MM.1S (cell line): Measurements from ENCODE around the gene LAMTOR5.
"Not testable (repeated sequence)": the region's sequence is repeated elsewhere in the genome, so short reads cannot be mapped to it uniquely, and the experiment has no call there.

Source experiments
- DNase-seq: peaks from one replicate; pipeline ENCODE4 v3.0.0-alpha.2; 2015
- H2AFZ ChIP-seq: fragments of 300-600 bp; sonication (generic); 2 replicates; pipeline ENCODE4 v1.6.0; 2016; ENCODE audit warnings: antibody characterized with exemption, low read length
- H3F3A ChIP-seq: fragments of 300-600 bp; sonication (generic); 2 replicates; pipeline ENCODE4 v1.6.1; 2016; ENCODE audit warnings: mild to moderate bottlenecking, antibody characterized with exemption, low read length, moderate library complexity, mixed read lengths; ENCODE audit not compliant: insufficient read depth
- H3K27ac ChIP-seq: fragments of 300-600 bp; sonication (generic); 2 replicates; pipeline ENCODE4 v1.5.1; 2016; ENCODE audit warnings: mild to moderate bottlenecking, low read length
- H3K27me3 ChIP-seq: fragments of 300-600 bp; sonication (generic); replicated peaks from 2 replicates; pipeline ENCODE4 v1.6.0; 2016; ENCODE audit warnings: low read length; ENCODE audit not compliant: insufficient read depth
- H3K36me3 ChIP-seq: fragments of 300-600 bp; sonication (generic); replicated peaks from 2 replicates; pipeline ENCODE4 v1.6.1; 2016; ENCODE audit warnings: mild to moderate bottlenecking, low read length, mixed read lengths; ENCODE audit not compliant: insufficient read depth
- H3K4me1 ChIP-seq: fragments of 300-600 bp; sonication (generic); 2 replicates; pipeline ENCODE4 v1.6.1; 2016; ENCODE audit warnings: low read length, mixed read lengths
- H3K4me2 ChIP-seq: fragments of 300-600 bp; sonication (generic); 2 replicates; pipeline ENCODE4 v1.6.0; 2016; ENCODE audit warnings: low read depth, low read length
- H3K4me3 ChIP-seq: fragments of 300-600 bp; sonication (generic); 2 replicates; pipeline ENCODE4 v1.5.1; 2016; ENCODE audit warnings: low read length, mixed read lengths
- H3K79me2 ChIP-seq: fragments of 300-600 bp; sonication (generic); 2 replicates; pipeline ENCODE4 v1.6.1; 2016; ENCODE audit warnings: mixed run types, low read length, mixed read lengths
- H3K9ac ChIP-seq: fragments of 300-600 bp; sonication (generic); 2 replicates; pipeline ENCODE4 v1.6.1; 2016; ENCODE audit warnings: low read length, mixed read lengths
- H3K9me2 ChIP-seq: fragments of 300-600 bp; sonication (generic); replicated peaks from 2 replicates; pipeline ENCODE4 v1.6.1; 2016; ENCODE audit warnings: mild to moderate bottlenecking, low read length, mixed read lengths; ENCODE audit not compliant: insufficient read depth
- H3K9me3 ChIP-seq: fragments of 300-600 bp; sonication (generic); replicated peaks from 2 replicates; pipeline ENCODE4 v1.6.1; 2016; ENCODE audit warnings: mild to moderate bottlenecking, low read length, mixed read lengths; ENCODE audit not compliant: insufficient read depth
- H4K20me1 ChIP-seq: fragments of 300-600 bp; sonication (generic); 2 replicates; pipeline ENCODE4 v1.6.1; 2016; ENCODE audit warnings: mild to moderate bottlenecking, low read length, moderate library complexity, mixed read lengths; ENCODE audit not compliant: insufficient read depth
- EZH2 ChIP-seq: fragments of 300-600 bp; sonication (generic); optimal IDR thresholded peaks from 2 replicates; pipeline ENCODE3; 2017; ENCODE audit warnings: low read depth, mild to moderate bottlenecking, antibody characterized with exemption, low read length, mixed read lengths
- EZH2phosphoT487 ChIP-seq: fragments of 300-600 bp; sonication (generic); IDR thresholded peaks from 2 replicates; pipeline ENCODE4 v1.6.1; 2018; ENCODE audit warnings: antibody characterized with exemption, low read length
- TF ChIP-seq, protein P1 (sequence below): fragments of 300-600 bp; sonication (generic); IDR thresholded peaks from 2 replicates; pipeline ENCODE4 v1.5.1; 2016; ENCODE audit warnings: antibody characterized with exemption, low read length, mixed read lengths

The LAMTOR5 gene

GRCh38 chr1:110408488-110408887 is 994 bp upstream of the LAMTOR5 start:
- no peak overlapping the region for H2AFZ ChIP-seq
- no peaks in the 10 kb centered on the region for H3K9me2 ChIP-seq
- no peaks in the 10 kb centered on the region for H3K9me3 ChIP-seq
- H4K20me1 ChIP-seq, result no peaks in the 10 kb centered on the region
- H3K4me2 ChIP-seq, result peak overlapping the region; percentile 72; the same call in 1 of the 2 replicates
- TF ChIP-seq, protein P1, sequence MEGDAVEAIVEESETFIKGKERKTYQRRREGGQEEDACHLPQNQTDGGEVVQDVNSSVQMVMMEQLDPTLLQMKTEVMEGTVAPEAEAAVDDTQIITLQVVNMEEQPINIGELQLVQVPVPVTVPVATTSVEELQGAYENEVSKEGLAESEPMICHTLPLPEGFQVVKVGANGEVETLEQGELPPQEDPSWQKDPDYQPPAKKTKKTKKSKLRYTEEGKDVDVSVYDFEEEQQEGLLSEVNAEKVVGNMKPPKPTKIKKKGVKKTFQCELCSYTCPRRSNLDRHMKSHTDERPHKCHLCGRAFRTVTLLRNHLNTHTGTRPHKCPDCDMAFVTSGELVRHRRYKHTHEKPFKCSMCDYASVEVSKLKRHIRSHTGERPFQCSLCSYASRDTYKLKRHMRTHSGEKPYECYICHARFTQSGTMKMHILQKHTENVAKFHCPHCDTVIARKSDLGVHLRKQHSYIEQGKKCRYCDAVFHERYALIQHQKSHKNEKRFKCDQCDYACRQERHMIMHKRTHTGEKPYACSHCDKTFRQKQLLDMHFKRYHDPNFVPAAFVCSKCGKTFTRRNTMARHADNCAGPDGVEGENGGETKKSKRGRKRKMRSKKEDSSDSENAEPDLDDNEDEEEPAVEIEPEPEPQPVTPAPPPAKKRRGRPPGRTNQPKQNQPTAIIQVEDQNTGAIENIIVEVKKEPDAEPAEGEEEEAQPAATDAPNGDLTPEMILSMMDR, result no peak
- no peak for TF ChIP-seq EZH2phosphoT487
- no peak overlapping the region for H3K9ac ChIP-seq
- H3K27ac ChIP-seq, result no peak overlapping the region
- DNase-seq, result no peak
- no peaks in the 10 kb centered on the region; the same call in 1 of the 2 replicates for H3K4me1 ChIP-seq
- H3K27me3 ChIP-seq, result no peaks in the 10 kb centered on the region
- H3F3A ChIP-seq, result no peaks in the 10 kb centered on the region
- H3K36me3 ChIP-seq, result no peaks in the 10 kb centered on the region
- peak overlapping the region; percentile 86; the same call in 1 of the 2 replicates for H3K4me3 ChIP-seq
- peaks cover 19% of the 10 kb centered on the region for H3K79me2 ChIP-seq

- not testable (repeated sequence) for H3K27me3 ChIP-seq
These were observed 1.1 kb downstream of the LAMTOR5 start for GRCh38 chr1:110406407-110406806.

DNA sequence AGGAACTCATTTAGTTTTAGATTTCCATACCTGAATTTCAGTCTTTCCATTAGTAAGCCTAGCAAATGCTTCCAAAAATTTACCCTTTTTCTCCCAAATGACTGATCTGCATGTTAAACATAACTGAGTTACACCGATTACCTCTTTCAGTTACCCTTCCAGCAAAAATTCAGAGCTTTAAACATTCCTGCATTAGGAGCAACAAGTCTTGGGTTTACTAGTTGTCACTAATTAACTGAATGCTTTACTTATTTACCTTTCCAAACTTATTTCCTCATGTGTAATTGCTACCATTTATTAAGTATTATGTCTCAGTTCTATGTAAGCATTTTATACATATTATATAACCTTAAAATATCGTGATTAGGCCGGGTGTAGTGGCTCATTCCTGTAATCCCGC is 3.1 kb downstream of the LAMTOR5 start:
- TF ChIP-seq, protein P1, result no peak
- no peak for TF ChIP-seq EZH2
- no peak for TF ChIP-seq EZH2phosphoT487
- no peaks in the 10 kb centered on the region for H3K36me3 ChIP-seq
- H3K79me2 ChIP-seq, result peaks cover 19% of the 10 kb centered on the region
- no peaks in the 10 kb centered on the region for H4K20me1 ChIP-seq
- H3K27me3 ChIP-seq, result no peaks in the 10 kb centered on the region
- no peaks in the 10 kb centered on the region for H3K9me2 ChIP-seq
- H3K4me2 ChIP-seq, result no peak overlapping the region
- H3K4me3 ChIP-seq, result no peak overlapping the region
- H3K9ac ChIP-seq, result no peak overlapping the region
- H3K9me3 ChIP-seq, result no peaks in the 10 kb centered on the region
- no peak overlapping the region for H2AFZ ChIP-seq
- H3K4me1 ChIP-seq, result no peaks in the 10 kb centered on the region; the same call in 1 of the 2 replicates
- H3F3A ChIP-seq, result no peaks in the 10 kb centered on the region
- no peak overlapping the region for H3K27ac ChIP-seq
- DNase-seq, result no peak

More at GRCh38 chr1:110406407-110406806, 1.1 kb downstream of the LAMTOR5 start:
- not testable (repeated sequence) for H2AFZ ChIP-seq, H3K36me3 ChIP-seq, DNase-seq, H3K9me3 ChIP-seq, H3K27ac ChIP-seq, H3F3A ChIP-seq, H4K20me1 ChIP-seq, H3K9me2 ChIP-seq, H3K4me1 ChIP-seq, H3K9ac ChIP-seq
- Histone ChIP-seq H3K4me2 (peak overlapping the region; percentile 63; the same call in 1 of the 2 replicates), H3K4me3 (peak overlapping the region; percentile 86), H3K79me2 (peaks cover 19% of the 10 kb centered on the region)

DNA sequence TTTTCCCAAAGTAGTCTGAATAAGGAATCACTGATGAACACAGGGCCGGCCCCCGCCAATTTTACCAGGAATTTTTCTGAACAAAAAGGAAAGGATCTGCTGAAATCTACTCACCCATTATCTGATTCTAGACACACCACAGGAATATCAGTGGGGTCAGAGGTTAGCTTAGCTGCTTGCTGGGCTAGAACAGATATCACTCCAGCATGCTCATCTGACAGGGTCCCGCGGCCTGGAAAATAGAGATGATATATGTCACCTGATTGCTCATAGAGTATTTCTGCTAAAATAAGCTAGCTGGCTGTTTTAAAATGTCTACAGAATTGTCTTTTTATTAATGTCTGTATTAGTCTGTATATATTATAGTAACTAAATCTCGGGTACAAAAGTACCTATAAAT is 3.7 kb downstream of the LAMTOR5 start:
- H2AFZ ChIP-seq, result no peak overlapping the region
- no peaks in the 10 kb centered on the region for H3F3A ChIP-seq
- H3K27ac ChIP-seq, result no peak overlapping the region
- H3K36me3 ChIP-seq, result no peaks in the 10 kb centered on the region
- no peaks in the 10 kb centered on the region; the same call in 1 of the 2 replicates for H3K4me1 ChIP-seq
- no peaks in the 10 kb centered on the region for H3K27me3 ChIP-seq
- no peaks in the 10 kb centered on the region for H4K20me1 ChIP-seq
- H3K79me2 ChIP-seq, result peaks cover 19% of the 10 kb centered on the region
- H3K9me3 ChIP-seq, result no peaks in the 10 kb centered on the region
- TF ChIP-seq, protein P1, result no peak
- TF ChIP-seq EZH2 (no peak), EZH2phosphoT487 (no peak)
- H3K9ac ChIP-seq, result no peak overlapping the region
- no peak overlapping the region for H3K4me3 ChIP-seq
- H3K4me2 ChIP-seq, result no peak overlapping the region
- H3K9me2 ChIP-seq, result no peaks in the 10 kb centered on the region
- DNase-seq, result no peak

- DNase-seq, H3K9ac ChIP-seq, H3K27ac ChIP-seq, H3K4me3 ChIP-seq, H3K27me3 ChIP-seq, H3K4me2 ChIP-seq, H3K4me1 ChIP-seq, H2AFZ ChIP-seq, H4K20me1 ChIP-seq, H3F3A ChIP-seq, H3K9me3 ChIP-seq, H3K9me2 ChIP-seq, H3K79me2 ChIP-seq, H3K36me3 ChIP-seq: not testable (repeated sequence)
These were observed 11.1 kb downstream of the LAMTOR5 start for GRCh38 chr1:110396259-110396958.
